Loucy (cell line): ENCODE results near the gene TCTN3.

ENCODE experiments used
- H2AFZ ChIP-seq: fragments of 200-600 bp; sonication (generic); 2 replicates; pipeline ENCODE4 v1.6.0; 2016; ENCODE audit warnings: antibody characterized with exemption, mild to moderate bottlenecking, low read length, moderate library complexity
- H3F3A ChIP-seq: fragments of 200-600 bp; 2 replicates; pipeline ENCODE4 v1.6.0; 2016; ENCODE audit warnings: antibody characterized with exemption, low read depth, mild to moderate bottlenecking
- H3K27me3 ChIP-seq: fragments of 200-600 bp; sonication (generic); 2 replicates; pipeline ENCODE4 v1.6.1; 2014; ENCODE audit warnings: low read length, mild to moderate bottlenecking; ENCODE audit not compliant: insufficient read depth, poor library complexity, severe bottlenecking
- H3K36me3 ChIP-seq: fragments of 200-600 bp; sonication (generic); 2 replicates; pipeline ENCODE4 v1.6.1; 2016; ENCODE audit warnings: low read length; ENCODE audit not compliant: insufficient read depth
- H3K4me1 ChIP-seq: fragments of 200-600 bp; sonication (generic); 2 replicates; pipeline ENCODE4 v1.5.1; 2014; ENCODE audit warnings: low read length, mild to moderate bottlenecking; ENCODE audit not compliant: insufficient read depth, poor library complexity, severe bottlenecking
- H3K4me2 ChIP-seq: fragments of 200-600 bp; sonication (generic); 2 replicates; pipeline ENCODE4 v1.6.0; 2014; ENCODE audit warnings: antibody characterized with exemption, low read length, low read depth, mild to moderate bottlenecking; ENCODE audit not compliant: poor library complexity, severe bottlenecking
- H3K4me3 ChIP-seq: fragments of 200-600 bp; sonication (generic); 2 replicates; pipeline ENCODE4 v1.5.1; 2014; ENCODE audit warnings: low read length, mild to moderate bottlenecking, mixed read lengths; ENCODE audit not compliant: poor library complexity, severe bottlenecking
- H3K79me2 ChIP-seq: fragments of 200-600 bp; sonication (generic); 2 replicates; pipeline ENCODE4 v1.6.1; 2014; ENCODE audit warnings: low read length; ENCODE audit not compliant: insufficient read depth
- H3K9ac ChIP-seq: fragments of 200-600 bp; sonication (generic); 2 replicates; pipeline ENCODE4 v1.6.0; 2014; ENCODE audit warnings: mild to moderate bottlenecking, low read depth, low read length, moderate library complexity; ENCODE audit not compliant: poor library complexity, severe bottlenecking
- H3K9me2 ChIP-seq: fragments of 200-600 bp; sonication (generic); replicated peaks from 2 replicates; pipeline ENCODE4 v1.6.1; 2016; ENCODE audit warnings: low read depth, low read length, mixed read lengths
- H3K9me3 ChIP-seq: fragments of 200-600 bp; sonication (generic); 2 replicates; pipeline ENCODE4 v1.6.1; 2014; ENCODE audit warnings: mild to moderate bottlenecking, antibody characterized with exemption, low read length, low read depth; ENCODE audit not compliant: insufficient read depth
- H4K20me1 ChIP-seq: fragments of 200-600 bp; sonication (generic); 2 replicates; pipeline ENCODE4 v1.6.0; 2014; ENCODE audit warnings: antibody characterized with exemption, low read length, mild to moderate bottlenecking; ENCODE audit not compliant: insufficient read depth, poor library complexity, severe bottlenecking
- CTCF ChIP-seq: fragments of 200-600 bp; sonication (generic); conservative IDR thresholded peaks from 2 replicates; pipeline ENCODE4 v1.5.1; 2014; ENCODE audit warnings: mild to moderate bottlenecking, antibody characterized with exemption, low read length
- EZH2phosphoT487 ChIP-seq: fragments of 200-600 bp; IDR thresholded peaks from 2 replicates; pipeline ENCODE4 v1.6.1; 2018; ENCODE audit warnings: antibody characterized with exemption, mild to moderate bottlenecking, moderate library complexity, borderline replicate concordance

TCTN3 gene

DNA sequence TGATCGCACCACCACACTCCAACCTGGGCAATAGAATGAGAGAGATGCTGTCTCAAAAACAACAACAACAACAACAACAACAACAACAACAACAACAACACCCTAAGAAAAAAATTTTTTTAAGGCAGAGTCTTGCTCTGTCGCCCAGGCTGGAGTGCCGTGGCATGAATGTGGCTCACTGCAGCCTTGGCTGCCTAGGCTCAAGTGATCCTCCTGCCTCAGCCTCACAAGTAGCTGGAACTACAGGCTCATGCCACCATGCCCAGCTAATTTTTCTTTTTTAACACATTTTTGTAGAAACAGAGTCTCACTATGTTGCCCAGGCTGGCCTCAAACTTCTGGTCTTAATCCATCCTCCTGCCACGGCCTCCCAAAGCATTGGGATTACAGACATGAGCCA, 55.8 kb downstream of the TCTN3 start:
- Histone ChIP-seq H3K4me3 (no peak overlapping the region), H3F3A (no peaks in the 10 kb centered on the region), H3K9me3 (no peaks in the 10 kb centered on the region), H3K4me1 (no peaks in the 10 kb centered on the region), H3K79me2 (no peaks in the 10 kb centered on the region), H4K20me1 (peaks cover 3% of the 10 kb centered on the region), H3K36me3 (peaks cover 87% of the 10 kb centered on the region), H2AFZ (no peak overlapping the region), H3K9ac (no peak overlapping the region), H3K9me2 (no peaks in the 10 kb centered on the region), H3K4me2 (no peak overlapping the region), H3K27me3 (no peaks in the 10 kb centered on the region)
- no peak for TF ChIP-seq EZH2phosphoT487
- TF ChIP-seq CTCF = no peak

- Histone ChIP-seq H3K4me2 (no peak overlapping the region), H3K79me2 (no peaks in the 10 kb centered on the region), H3K36me3 (peaks cover 86% of the 10 kb centered on the region), H3K9ac (no peak overlapping the region), H3K4me1 (no peaks in the 10 kb centered on the region), H3K27me3 (no peaks in the 10 kb centered on the region), H3K9me2 (no peaks in the 10 kb centered on the region), H2AFZ (no peak overlapping the region), H4K20me1 (no peaks in the 10 kb centered on the region), H3K9me3 (no peaks in the 10 kb centered on the region), H3K4me3 (no peak overlapping the region), H3F3A (no peaks in the 10 kb centered on the region)
- TF ChIP-seq CTCF = no peak
- TF ChIP-seq EZH2phosphoT487 = no peak
Measured at GRCh38 chr10:95637140-95637539, 56.6 kb downstream of the TCTN3 start.

- Histone ChIP-seq H3K79me2 (no peaks in the 10 kb centered on the region), H3K27me3 (no peaks in the 10 kb centered on the region), H2AFZ (no peak overlapping the region), H3K4me2 (no peak overlapping the region), H3K36me3 (peaks cover 83% of the 10 kb centered on the region), H4K20me1 (no peaks in the 10 kb centered on the region), H3K4me1 (no peaks in the 10 kb centered on the region), H3K9me2 (no peaks in the 10 kb centered on the region), H3K4me3 (no peak overlapping the region), H3F3A (no peaks in the 10 kb centered on the region), H3K9me3 (no peaks in the 10 kb centered on the region), H3K9ac (no peak overlapping the region)
- TF ChIP-seq EZH2phosphoT487 (no peak), CTCF (no peak)
Measured at GRCh38 chr10:95635319-95635733, 58.4 kb downstream of the TCTN3 start.
